IPS-18c (cell line): ENCODE results near the gene MATCAP1.

ENCODE experiments used
- H3K4me3 ChIP-seq: 2 replicates; pipeline ENCODE4 v1.7.0; 2013; ENCODE audit warnings: low read depth, mild to moderate bottlenecking, low read length, moderate library complexity; ENCODE audit not compliant: insufficient read depth
- H3K9me3 ChIP-seq: one replicate; pipeline ENCODE4 v1.6.1; 2013; ENCODE audit warnings: mild to moderate bottlenecking, low read length, moderate library complexity; ENCODE audit not compliant: control insufficient read depth, insufficient read depth

MATCAP1 gene

DNA sequence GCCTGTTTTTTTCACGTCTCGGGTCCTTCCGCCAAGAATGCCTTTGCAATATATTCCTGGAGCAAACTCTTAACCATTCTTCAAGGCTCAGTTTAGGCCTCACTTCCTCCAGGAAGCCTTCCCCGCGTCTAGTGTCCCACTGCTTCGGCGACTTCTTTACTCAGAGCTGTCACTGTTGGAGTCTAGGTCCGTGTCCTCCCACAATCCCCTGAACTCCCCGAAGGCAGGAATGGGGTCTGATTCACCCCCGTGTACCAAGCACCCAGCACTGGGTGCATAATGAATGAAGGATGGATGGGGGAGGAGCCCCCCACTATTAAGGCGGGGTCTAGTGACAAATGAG lies 508 bp downstream of the MATCAP1 start:
- peak overlapping the region; percentile 84; the same call in 1 of the 2 replicates for H3K4me3 ChIP-seq
- H3K9me3 ChIP-seq, result no peaks in the 10 kb centered on the region

DNA sequence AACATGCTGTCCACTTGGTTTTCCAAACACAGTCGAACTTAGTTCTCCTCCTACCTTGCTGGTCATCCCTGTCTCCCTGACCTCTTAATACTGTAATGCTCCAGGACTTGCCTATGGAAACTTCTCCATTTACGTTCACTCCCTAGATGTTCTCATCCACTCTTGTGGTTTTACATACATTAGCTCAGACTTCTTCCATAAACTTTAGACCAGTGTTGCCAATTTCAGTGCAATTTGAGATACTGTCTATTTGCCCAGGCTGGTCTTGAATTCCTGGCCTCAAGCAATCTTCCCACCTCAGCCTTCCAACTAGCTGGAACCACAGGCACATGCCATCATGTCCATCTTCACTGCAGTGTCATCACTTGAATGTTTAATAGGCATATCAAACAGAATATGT lies 1.5 kb downstream of the MATCAP1 start:
- Histone ChIP-seq H3K9me3 (no peaks in the 10 kb centered on the region), H3K4me3 (no peak overlapping the region)

DNA sequence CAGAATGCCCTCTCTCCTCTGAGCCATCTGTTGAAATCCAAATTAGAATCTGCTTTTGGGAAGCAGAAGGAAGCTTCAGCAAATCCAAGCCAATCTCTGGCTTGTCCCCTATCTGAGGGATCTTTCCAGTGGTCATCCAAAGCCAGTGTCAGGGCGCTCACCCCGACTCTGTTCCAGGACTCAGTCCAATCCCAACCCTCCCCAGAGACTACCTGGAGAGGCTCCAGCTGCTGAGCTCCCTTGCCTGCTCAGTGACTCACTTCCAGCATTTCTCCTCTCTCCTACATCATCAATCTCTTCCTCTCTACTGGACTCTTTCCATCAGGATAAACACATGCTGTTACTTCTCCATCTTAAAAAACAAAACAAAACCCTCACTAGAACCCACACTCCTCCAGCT lies 2.4 kb downstream of the MATCAP1 start:
- H3K4me3 ChIP-seq, result no peak overlapping the region
- no peaks in the 10 kb centered on the region for H3K9me3 ChIP-seq

DNA sequence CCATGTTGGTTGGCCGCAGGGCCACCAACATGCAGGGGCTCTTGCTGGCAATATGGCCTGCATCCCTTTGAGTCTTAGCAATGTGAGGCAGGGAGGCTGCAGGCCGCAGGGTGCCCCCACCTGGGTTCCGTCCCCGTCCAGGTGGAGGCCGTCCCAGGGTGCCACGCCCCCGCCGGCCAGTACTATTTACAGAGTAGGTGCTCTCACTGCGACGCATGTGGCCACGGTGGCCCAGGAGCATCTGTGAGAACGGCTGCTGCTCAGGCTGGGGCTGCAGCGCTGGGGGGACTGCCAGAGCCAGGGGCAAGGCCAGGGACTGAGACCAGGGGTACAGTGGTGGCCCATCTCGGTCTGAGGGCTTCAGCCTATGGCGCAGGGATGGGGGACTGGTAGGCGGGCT lies 3.6 kb downstream of the MATCAP1 start:
- Histone ChIP-seq H3K4me3 (no peak overlapping the region), H3K9me3 (no peaks in the 10 kb centered on the region)

DNA sequence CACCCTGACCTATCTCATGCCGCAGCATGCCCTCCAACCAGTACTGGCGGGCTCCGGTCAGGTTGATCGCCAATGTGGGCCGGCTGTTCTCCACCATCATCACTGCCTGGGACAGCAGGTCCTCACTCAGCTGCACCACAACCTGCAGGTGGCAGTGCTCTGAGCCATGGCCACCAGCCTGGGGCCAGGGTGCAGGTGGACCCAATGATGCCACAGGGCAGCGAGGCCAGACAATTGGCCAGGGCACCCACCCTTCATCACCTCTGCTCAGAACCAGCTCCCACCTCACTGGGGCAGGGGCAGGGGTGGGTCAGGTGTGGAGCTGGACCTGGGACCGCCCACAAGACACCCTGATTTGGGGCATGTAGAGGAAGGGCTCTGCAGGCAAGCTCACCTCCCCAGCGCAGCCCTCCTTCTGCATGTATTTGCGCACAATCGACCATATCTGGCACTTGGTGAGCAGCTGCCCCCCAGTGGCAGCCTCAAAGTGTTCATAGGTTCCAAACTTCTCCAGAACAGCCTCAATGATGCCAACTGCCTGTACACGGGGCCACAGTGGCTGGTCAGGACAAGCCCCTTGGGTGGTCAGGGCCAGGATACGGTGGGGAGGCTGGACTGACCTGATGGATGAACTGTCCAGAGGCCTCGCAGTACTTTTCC lies 4.2 kb downstream of the MATCAP1 start:
- Histone ChIP-seq H3K4me3 (no peak overlapping the region), H3K9me3 (no peaks in the 10 kb centered on the region)

DNA sequence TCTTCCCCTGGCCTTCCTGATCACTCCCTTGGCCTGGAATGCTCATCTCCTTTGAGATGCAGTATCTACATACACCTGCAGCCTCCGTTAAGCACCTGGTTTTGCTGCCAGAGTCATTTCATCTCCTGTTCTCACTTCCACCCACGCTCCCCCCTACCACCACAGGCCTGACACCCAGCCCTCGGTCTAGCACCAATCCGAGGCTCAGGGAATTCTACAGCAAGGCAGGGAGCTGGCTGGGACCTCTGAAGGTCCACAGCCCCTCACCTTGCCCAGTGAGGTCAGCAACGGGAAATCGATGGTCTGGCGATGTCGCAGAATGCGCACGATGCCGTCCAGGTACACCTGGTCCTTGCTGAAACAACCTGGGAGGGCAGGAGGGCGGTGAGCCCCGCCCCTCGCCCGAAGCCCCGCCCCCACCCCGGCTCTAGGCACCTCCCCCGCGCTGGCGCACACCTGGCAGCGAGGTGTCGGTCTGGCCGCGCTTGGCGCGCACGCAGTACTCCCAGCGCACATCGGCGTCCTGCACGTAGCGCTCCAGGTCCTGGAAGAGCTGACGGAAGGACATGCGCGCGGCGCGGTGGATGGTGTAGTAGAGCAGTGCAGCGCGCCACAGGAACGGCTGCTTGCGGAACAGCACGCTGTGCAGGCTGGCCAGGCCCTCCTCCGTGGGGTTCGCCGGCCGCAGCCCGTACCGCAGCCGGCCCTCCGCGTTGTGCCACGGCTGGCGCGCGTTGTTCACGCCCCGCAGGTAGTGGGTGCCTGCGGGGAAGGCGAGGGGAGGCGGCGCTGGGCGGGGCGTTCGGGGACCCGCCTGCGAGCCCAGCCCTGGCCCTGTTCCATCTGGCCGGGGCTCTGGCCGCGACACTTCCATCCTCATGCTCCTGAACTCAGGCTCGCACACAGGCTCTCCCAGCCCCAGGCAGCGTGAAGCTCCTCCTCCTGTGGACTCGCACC lies 5.7 kb downstream of the MATCAP1 start:
- Histone ChIP-seq H3K9me3 (no peaks in the 10 kb centered on the region), H3K4me3 (peak overlapping the region; percentile 49)

DNA sequence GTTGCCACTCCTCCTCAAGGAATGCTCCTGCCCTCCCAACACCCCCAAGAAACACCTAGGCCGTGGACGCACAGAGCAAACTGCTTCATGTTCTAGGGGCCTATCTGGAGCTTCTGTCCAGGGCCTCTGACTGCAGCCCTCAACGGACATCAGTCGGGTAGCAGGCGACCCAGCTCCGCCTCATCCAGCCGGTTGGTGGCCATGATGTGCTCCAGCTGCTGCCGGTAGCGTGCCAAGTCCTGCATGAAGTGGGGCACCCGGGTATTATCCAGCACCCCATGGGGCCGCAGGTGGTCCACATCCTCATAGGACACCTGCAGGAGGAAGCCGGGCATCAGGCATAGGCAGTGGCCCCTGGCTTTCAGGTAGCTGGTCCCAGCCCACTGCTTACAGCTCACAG lies 7.1 kb downstream of the MATCAP1 start:
- Histone ChIP-seq H3K4me3 (no peak overlapping the region), H3K9me3 (no peaks in the 10 kb centered on the region)

DNA sequence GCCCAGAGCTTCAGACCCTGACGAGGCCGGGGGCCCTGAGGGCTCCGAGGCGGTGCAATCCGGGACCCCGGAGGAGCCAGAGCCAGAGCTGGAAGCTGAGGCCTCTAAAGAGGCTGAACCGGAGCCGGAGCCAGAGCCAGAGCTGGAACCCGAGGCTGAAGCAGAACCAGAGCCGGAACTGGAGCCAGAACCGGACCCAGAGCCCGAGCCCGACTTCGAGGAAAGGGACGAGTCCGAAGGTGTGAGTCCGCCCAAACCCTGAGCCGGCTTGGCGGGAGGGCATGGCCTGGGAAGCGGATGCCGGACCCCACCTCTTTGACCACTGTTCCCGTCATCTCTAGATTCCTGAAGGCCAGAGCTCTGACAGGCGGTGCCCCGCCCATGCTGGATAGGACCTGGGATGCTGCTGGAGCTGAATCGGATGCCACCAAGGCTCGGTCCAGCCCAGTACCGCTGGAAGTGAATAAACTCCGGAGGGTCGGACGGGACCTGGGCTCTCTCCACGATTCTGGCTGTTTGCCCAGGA lies 9.0 kb downstream of the MATCAP1 start:
- no peaks in the 10 kb centered on the region for H3K9me3 ChIP-seq
- peak overlapping the region; percentile 47; the same call in 1 of the 2 replicates for H3K4me3 ChIP-seq

DNA sequence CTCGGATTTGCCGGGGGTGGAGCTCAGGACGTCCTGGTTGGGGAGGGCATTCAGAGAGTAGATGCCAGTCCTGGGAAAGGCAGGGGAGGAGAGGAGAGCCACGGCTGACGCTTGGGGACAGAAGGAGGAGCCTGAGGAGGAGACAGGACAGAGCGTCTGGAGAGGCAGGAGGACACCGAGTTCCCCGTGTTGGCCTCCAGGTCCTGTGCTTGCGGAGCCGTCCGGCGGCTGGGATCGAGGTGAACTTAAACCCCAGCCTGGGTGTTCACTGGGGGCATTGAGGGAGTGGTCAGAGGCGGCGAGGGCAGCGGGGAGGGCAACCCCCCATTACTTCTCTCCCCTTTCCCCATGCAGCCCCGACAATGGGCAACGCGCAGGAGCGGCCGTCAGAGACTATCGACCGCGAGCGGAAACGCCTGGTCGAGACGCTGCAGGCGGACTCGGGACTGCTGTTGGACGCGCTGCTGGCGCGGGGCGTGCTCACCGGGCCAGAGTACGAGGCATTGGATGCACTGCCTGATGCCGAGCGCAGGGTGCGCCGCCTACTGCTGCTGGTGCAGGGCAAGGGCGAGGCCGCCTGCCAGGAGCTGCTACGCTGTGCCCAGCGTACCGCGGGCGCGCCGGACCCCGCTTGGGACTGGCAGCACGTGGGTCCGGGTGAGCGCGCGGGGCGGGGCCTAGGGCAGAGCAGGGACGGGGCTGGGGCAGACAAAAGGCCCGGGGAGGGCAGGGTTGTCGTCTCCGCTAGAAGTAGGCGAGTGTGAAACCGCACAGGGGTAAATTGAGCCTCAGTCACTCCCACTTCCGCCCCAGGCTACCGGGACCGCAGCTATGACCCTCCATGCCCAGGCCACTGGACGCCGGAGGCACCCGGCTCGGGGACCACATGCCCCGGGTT lies 9.7 kb downstream of the MATCAP1 start:
- no peaks in the 10 kb centered on the region for H3K9me3 ChIP-seq
- peak overlapping the region; percentile 47 for H3K4me3 ChIP-seq

DNA sequence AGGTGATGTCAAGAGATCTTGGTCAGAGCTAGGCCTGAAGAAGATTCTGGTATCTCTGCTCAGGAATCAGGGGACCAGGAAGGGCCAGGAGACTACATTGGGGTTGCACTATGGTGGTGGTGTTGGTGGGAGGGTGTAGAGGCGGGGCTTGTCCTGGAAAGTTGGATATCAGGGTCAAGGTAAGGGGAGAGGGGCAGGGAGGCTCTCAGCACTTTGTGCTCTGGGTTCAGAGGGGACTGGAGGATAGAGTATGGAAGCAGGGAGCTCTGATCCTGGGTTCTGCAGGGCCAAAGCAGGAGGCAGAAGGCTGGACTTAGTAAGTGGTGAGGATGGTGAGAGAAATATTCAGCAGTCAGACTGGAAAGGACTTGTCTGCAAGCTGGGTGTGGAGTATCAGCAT lies 10.4 kb downstream of the MATCAP1 start:
- Histone ChIP-seq H3K9me3 (no peaks in the 10 kb centered on the region), H3K4me3 (no peak overlapping the region)

DNA sequence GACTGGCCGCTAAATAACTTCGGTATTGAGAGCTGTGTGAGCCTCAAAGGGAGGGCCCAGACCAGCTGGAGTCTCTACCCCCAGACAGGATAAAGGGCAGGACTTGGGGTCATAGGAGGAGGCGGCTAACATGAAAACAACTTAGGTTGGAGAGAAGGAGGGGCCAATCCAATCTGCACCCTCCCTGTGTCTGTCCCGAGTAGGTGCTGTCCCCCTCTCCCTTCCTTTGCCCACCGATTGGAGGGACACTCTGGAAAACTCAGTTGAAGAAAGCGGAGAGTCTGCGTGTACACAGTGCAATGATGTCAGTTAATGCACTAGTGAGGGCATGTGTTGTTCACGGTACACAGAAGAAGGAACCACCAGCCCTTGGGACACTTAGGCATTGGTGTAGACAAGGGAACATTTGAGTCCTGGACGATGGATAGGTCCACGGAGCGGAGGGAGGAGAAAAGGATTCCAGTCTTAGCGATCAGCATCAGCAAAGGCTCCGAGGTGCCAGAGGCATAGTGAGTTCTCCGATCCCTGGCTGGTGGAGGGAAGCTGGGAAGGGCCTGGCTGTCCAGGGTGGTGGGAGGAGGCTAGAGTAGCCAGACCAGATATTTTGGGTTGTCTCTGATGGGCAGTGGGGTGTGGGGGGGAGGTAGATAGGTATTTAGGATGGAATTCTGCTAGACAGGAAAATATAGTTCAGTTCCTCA lies 12.7 kb downstream of the MATCAP1 start:
- Histone ChIP-seq H3K4me3 (peak overlapping the region; percentile 64), H3K9me3 (no peaks in the 10 kb centered on the region)

DNA sequence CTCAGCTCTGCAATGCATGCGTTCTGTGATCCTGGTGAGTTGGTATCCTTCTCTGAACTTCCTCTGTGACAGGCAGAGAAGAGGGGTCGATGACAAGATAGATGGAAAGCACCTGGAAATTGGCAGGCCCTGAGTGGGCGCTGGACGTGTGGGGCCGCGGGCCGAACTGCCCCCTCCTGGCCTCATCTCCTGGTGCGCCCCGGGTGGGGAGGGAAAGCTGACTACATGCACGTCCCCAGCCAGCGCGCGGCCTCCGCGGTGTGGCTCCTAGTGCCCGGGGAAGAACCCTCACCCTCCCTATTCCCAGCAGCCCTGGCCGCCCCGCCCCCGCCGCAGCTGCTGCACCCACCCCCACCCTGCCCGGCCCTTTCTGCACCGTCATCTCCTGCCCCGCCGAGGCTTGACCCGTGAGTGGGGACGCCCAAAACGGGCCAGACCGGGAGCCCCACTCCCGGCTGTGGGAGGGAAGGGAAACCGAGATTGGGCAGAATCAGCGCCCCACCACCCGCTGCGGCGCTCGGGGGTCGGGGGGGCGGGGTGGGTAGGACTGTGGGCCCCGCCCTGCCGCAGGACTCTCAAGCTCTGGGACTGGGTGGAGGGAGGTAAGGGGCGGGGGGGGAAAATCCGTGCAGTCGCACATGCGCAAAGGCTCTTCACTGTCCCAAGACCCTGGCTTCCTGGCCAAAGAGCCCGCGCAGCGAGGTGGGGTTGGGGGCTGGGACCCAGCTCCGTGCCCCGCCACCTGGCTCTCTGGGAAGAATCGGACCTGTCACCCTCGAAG lies 13.4 kb downstream of the MATCAP1 start, which contains the start of gene NOL3:
Gene NOL3 (plus strand): TSS at position 371 of the 781 bp plus-strand sequence.
- Histone ChIP-seq H3K9me3 (no peaks in the 10 kb centered on the region), H3K4me3 (peak within 1 kb of the TSS; percentile 64)

DNA sequence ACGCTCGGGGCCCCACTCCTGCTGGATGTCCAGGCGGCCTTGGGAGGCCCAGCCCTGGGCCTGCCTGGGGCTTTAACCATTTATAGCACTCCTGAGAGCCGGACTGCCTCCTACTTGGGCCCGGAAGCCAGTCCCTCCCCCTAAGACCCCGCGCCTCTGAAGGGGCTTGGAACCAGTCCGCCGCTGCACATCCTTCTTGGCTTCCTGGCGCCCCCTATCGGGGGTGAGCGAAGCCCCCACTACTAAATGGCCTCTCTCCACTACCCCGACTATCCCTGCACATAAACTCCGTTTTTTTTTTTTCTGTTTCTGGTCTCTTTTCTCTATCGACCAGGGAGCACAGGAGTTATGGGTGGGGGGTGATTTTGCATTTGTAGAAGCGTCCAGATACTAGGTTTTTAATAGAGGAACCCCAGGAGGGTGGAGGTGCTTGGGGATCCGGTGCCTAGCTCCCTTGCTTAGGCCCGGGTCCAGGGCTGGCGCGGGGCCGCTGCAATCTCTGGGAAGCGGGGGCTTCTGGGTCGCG lies 14.1 kb downstream of the MATCAP1 start:
- H3K4me3 ChIP-seq, result peak overlapping the region; percentile 64
- H3K9me3 ChIP-seq, result peaks cover 3% of the 10 kb centered on the region

DNA sequence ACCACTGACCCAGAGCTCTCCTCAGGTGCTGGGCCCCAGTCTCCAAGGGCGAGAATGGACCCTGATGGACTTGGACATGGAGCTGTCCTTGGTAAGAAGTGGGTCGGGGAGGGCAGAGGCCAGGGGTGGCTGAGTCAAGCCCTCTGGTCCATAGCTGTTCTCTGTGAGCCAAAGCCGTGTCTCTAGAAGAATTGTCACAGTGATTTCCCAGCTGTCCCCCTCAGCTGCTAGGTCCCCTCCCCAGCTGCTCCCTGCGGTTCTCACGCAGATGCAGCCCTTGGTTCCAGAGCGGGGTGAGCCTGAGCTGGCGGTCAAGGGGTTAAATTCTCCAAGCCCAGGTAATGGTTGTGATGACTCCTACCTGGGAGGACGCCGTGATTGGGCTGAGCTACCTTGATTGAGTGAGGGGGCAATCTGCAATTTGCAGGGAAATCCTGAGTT lies 14.7 kb downstream of the MATCAP1 start:
- H3K4me3 ChIP-seq, result peak overlapping the region; percentile 64

DNA sequence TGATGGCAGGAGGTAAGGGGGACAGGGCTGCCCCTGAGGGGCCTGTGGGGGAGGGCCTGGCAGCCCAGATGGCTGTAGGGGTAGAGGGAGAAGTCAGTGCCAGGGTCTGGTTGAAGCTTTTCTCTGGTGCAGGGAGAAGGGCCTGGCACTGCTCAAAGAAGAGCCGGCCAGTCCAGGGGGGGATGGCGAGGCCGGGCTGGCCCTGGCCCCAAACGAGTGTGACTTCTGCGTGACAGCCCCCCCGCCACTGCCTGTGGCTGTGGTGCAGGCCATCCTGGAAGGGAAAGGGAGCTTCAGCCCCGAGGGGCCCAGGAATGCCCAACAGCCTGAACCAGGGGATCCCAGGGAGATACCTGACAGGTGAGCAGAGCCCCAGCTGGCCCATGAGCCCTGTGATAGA lies 16.2 kb downstream of the MATCAP1 start:
- H3K4me3 ChIP-seq, result no peak overlapping the region
- H3K9me3 ChIP-seq, result peaks cover 6% of the 10 kb centered on the region

More for the DNA sequence above, 14.7 kb downstream of the MATCAP1 start:
- peaks cover 3% of the 10 kb centered on the region for H3K9me3 ChIP-seq
